Measurements from ENCODE around the gene PHTF2.
A peak's percentile ranks its signal among the peaks of the same experiment; 100 is the strongest.

GRCh38 chr7:77940647-77941046 lies 142.1 kb downstream of the PHTF2 start:
- TF ChIP-seq CTCF (IDR thresholded peaks at IDR 0.05) (peak; percentile 87), EZH2phosphoT487 (IDR thresholded peaks at IDR 0.05) (no peak), EZH2 (IDR thresholded peaks at IDR 0.05) (no peak)
